HepG2 (cell line): ENCODE results near the gene ZNF341.
A peak's percentile ranks its signal among the peaks of the same experiment; 100 is the strongest.

Experiments
- AGO2 ChIP-seq: fragments of 200-400 bp; formaldehyde crosslinking; optimal IDR thresholded peaks from 2 replicates; pipeline ENCODE3; 2017; ENCODE audit warnings: mild to moderate bottlenecking, low read depth, low read length, moderate library complexity
- CTCF ChIP-seq: sonication (generic); formaldehyde crosslinking; IDR thresholded peaks from 2 replicates; pipeline ENCODE4 v1.5.0; 2020; ENCODE audit warnings: mild to moderate bottlenecking, missing genetic modification reagents, moderate library complexity
- RELA ChIP-seq: sonication (generic); formaldehyde crosslinking; IDR thresholded peaks from 2 replicates; pipeline ENCODE4 v1.4.0; 2020; ENCODE audit warnings: missing genetic modification reagents
- ZNF318 ChIP-seq: sonication (generic); formaldehyde crosslinking; IDR thresholded peaks from 2 replicates; pipeline ENCODE4 v1.4.0; 2020; ENCODE audit warnings: mild to moderate bottlenecking, missing genetic modification reagents
- ZNF496 ChIP-seq: sonication (generic); formaldehyde crosslinking; IDR thresholded peaks from 2 replicates; pipeline ENCODE4 v1.8.1; 2023; ENCODE audit warnings: mild to moderate bottlenecking, moderate library complexity, missing genetic modification reagents; ENCODE audit not compliant: insufficient replicate concordance

- TF ChIP-seq CTCF (CRISPR knock-in tag) (peak; percentile 96), AGO2 (no peak), ZNF496 (no peak), ZNF318 (CRISPR knock-in tag) (no peak), RELA (CRISPR knock-in tag) (no peak)
Measured at GRCh38 chr20:33731693-33732165, at the start of gene ZNF341.
